NCI-H1092 (cell line): ENCODE data around the gene NUAK1.

Experiments used
- DNase-seq: peaks from one replicate; lab custom pipeline; 2025; lab: John Stamatoyannopoulos, UW

The NUAK1 gene

DNA sequence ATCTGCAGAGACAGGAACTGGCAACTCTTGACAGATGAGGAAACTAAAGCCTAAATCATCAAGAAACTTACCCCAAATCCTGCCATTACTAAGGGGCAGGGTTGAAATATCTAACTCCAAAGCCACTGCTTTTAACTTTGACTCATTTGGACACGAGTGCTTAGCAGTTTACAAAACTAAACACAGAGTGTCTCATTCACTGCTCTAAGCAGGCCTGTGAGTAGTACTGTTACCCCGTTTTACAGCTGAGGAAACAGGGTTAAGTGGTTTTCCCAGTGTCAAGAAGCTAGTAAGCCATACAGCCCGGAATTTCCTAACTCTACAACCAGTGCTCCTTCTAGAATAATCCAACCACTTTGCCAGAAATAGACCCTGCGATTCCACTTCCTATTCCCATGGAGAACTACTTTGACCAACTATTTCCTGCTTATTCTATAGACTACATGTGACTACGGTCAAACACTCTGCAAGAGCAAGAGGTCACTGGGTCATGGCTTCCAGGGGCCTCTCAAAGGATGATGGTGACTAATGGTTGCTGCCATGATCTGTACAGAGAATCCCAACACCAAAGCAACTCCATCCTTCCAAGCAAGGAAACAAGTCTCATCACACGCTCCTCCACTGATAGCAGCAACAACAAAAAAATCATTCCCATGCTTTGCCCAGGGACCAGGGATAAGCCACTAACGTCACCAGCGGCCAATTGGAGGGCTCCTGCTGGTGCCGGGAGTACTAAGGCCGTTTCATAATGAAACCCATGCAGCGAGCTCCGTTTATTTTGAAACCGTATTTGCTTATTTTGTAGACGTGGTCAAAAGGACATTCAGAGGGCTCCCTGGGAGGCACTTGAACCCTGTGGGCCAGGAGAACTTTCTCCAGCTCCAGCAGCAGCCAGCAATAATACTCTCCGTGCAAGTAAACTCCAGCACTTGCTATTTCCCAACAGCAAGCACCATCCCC, 56.3 kb downstream of the NUAK1 start:
- DNase-seq: no peak

DNA sequence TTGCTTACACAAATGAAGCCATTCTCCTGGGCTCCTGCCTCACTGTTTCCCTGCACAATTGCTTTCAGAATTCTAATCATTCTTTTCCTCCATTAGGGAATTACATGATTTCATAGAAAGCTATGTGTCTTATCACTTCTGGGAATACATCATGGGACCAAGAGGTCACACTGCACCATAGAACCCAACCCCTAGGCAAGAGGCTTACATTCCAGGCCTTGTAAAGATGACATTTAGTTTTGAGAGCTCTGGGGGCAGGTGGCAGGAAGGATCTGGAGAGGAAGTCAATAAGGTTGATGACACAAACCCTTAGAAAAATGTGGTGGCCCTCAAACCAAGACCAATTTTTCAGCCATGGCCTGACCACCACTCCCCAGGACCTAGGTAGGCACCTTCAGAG, 57.1 kb downstream of the NUAK1 start:
- DNase-seq: no peak

- no peak for DNase-seq
Measured at GRCh38 chr12:106080791-106081170, 58.0 kb downstream of the NUAK1 start.

DNA sequence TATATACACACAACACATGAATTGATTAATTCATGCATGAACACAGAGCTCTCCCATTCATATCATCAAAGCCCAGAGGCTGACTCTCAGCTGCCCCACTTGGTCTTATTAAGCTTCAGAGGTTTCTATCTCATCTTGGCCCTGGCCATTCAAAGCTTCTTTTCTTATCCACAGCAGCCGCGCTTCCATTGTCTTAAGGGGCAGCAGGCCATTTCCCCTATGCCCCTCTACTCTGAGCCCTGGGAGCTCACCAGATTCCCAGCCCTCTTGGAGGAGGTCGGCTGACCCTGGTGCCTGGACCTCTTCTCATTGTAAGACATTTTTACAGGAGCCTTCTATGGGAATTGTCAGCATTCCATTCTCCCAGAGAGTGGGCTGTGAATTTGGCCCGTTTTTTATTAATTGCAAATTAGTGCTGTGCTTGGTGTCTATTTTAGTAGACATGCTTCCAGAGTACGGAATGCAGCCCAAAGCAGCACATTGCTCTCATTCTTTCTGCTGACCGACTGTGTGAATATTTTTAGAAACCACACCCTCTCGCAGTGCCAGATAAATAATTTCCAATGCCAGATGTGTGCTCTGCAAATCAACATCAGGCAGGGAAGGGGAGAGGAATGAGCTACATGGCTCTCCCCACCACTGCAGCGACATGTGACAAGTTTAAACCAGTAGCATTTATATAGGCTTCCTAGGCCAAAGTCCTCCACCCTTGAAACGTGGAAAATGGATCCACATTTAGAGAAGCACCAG, 58.5 kb downstream of the NUAK1 start:
- no peak for DNase-seq

DNA sequence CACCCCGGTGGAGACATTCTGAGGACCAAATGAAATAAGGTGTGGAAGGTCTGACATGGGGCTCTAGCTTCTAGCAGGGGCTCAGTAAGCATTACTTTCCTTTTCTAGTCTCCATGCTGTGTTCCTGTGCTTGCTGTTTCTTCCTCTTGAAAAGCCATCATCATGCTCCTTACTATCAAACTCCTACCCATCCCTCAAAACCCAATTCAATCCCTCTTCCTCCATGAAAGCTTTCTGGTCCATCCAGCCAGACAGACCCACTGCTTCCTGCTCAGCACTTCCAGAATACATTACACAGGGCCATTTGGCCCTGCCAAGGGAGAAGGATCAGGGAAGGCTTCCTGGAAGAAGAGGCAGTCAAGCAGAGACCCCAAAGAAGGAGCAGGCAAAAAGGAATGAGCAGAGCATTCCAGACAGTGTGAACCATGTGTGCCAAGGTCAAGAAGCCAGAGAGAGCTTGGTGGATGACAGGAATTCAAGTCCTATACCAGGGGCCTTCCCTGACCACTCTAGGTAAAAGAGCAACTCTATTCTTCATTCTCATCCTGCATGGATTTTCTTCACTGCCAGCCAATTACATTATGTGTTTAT, 59.5 kb downstream of the NUAK1 start:
- DNase-seq: no peak

DNA sequence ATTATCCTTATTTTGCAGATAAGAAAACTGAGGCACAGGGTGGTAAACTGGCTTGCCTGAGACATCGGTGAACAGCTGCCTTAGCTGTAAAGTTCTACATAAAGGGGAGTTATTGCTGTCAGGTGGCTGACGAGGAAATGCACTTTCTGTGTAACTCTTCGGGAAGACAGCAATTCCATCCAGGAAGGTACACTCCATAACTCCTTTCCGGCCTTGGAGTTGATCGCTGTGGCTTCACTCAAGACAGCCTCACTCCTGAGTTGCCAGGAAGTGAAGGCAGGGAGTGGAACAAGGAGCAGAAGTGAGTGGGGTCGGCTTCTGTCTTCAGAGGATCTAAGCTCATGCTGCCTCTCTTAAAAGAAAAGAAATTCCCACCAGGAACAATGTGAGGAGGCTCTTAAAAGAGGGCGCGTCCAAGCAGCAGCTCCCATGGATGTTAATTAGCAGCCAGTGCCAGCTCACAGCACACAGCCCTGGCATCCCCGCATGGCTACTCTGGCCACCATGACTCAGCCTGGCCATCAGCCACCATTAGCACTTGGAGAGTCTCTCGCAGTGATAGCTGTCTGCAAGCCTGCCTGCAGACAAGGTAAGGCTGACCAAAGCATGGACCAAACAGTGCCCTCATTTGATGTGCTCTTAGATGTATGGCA, 60.3 kb downstream of the NUAK1 start:
- DNase-seq: no peak

DNA sequence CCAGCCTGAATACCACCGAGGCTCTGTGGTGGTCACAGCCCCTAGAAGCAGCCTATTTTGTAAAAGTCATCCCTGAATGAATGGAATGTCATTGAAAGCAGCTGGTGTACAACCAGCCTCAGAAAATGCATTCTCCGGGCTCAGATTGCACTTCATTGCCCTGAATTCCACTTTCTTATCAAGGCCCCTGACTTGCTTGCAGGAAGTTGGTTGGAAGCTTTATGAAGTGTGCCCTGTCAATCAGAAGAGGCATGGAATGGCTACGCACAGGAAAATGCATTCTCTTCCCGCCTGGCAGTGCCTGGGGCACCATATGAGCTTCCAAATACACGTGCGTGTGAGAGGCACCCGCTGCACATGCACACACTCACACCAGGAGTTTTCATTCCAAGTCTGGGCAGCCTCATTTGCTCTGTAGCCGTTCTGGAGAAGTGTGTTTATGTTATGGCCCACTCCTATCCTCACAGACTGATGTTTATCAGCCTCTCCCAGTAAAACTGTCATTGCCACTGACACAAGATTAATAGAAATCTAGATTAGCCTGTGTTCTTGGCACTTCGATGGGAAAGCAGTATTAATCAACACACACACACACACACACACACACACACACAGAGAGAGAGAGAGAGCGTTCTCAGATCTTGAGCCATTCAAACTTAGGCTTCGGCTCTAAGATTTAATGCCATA, 63.9 kb downstream of the NUAK1 start:
- no peak for DNase-seq

DNA sequence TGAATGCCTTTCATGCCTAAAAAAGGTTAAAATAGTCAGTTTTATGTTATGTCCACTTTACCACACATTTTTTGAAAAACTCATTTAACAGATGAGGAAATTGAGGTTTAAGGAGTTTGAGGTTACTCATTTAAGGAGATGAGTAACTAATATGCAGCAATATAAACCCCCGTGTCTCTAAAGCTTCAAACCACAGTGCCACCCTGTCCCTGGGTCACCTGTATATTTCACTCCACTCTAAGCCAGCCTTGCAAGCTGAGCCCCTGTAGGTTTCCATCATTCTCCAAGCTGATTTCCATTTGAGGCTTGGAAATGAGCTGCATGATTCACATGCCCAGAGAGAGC, 64.4 kb downstream of the NUAK1 start:
- no peak for DNase-seq

- DNase-seq: no peak
Measured at GRCh38 chr12:106073179-106073578, 65.6 kb downstream of the NUAK1 start.

DNA sequence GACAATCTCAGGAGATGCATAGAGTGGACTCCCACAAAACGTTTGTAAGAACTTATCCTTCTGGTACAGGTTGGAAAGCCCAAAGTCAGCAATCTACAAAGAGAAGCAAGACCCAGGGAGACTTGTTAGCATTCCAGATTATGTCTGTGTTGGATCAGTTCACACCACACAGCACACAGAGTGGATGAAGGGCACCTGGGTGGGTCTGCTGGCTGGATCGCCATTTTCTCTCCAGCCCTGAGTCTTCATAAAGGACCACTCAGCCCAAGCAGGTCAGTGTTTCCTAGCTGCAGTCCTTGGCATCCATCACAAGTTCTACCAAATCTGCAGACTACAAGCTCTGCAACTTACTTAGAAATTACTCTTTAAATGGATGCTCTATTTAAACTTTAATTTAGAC, 66.0 kb downstream of the NUAK1 start:
- no peak for DNase-seq

DNA sequence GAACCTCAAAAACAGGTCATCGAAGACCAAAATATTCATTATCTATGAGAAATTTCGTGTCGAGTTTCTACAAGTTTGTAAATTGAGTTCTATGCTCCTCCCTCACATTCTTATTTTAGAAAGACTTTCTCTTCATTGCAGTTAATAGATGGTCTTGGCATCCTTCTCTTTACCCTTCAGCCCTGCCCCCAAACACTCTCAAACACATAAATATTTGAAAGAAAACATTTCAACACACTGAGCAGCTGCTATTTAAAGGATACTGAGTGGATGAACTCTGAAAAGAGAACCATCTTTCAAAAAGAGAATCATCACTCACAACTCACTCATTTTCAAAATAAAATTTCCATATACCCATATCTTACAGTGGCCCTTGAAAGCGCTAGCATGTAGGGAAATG, 67.1 kb downstream of the NUAK1 start:
- DNase-seq: no peak

- no peak for DNase-seq
Measured at GRCh38 chr12:106070611-106071010, 68.1 kb downstream of the NUAK1 start.

- no peak for DNase-seq
Measured at GRCh38 chr12:106070147-106070546, 68.6 kb downstream of the NUAK1 start.

DNA sequence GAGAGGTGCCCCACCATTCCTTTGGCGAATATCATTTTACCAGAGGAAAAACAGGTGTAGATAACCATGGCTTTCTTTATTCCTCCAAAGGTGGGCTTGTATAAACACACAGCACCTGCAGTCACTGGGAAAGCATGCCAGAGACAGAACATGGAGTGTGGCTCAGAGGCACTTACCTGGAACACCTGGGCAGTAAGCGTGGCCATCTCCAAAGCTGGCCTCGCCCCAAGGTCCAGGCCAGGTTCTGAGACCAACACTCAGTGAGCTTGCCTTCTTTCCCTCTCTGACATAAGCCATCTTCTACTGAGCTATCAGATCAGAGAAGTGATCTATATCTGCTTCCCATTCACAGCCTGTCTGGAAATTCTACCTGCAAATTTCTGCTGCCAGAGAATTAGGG, 70.5 kb downstream of the NUAK1 start:
- DNase-seq: no peak

DNA sequence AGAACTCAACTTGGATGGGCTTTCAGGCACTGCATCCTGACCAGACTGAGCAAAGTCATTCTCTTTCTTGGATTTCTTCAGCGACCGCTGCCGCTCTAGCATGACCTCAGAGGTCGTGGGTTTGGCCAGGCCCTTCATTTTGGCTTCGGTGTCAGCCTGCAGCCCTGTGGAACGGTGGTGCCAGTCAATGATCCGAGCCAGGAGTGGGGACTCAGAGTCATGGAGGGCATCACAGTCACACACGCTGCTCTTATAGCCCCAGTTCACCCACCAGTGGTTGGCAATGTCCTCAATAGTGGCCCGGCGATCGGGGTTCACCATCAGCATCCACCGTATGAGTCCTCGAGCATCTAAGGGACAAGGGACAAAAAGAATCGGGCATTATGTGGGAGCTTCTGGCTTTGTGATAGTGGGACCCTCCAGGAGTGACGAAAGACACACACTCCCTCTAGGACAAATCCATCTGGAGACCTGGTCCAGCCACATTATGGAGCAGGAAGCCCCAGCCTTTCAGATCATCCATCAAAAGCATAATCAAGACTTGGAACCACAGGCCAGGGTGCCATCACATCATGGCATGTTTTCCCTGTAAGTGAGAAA, 71.0 kb downstream of the NUAK1 start:
- DNase-seq: no peak

- DNase-seq: no peak
Measured at GRCh38 chr12:106066726-106067325, 71.9 kb downstream of the NUAK1 start.

DNA sequence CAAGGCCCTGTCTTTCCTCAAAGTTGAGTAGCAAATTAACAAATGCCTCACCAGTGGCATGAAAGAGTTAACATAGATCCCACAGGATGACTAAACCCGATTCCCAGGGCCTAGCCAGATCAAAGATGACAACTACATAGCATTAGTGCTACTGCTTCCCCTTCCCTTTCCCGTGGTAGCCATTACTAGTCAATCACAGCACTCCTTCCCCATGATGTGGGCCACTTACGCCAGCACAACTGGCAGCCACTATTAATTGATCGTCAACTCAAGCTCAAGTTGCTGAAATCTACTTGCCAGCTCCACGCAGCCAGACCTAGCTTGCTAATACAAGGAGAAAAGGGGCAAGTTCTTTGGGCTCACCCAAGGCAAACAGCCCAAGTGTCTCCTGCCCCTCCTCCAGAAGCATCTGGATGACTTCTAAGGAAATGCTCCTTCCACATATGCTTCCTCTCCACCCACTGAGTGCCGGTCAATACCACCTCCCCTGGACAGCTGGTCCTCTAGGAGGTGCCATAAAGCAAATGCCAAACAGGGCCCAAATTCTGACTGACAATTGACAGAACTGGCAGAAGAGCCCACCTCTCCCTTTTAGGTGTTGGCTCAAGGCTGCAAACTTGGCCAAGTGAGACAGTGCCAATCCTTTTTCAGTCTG, 72.6 kb downstream of the NUAK1 start:
- DNase-seq: no peak

DNA sequence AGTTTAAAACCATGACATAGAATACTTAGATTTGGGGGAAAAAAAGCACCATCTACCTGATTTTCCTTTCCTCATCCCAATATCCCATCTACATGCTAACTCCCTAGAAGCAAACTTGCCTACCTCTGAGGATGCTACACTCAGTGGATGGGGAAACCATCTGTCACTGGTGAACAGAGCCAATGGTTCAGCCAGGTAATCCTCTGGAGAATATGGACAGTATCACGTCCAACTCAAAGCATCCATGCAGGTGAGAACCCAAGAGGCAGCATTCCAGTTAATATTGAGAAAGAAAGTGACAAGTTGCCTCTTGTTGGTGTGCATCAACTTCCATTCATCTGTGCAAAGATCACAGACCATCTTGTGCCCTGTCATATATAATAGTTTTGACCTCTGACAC, 73.2 kb downstream of the NUAK1 start:
- DNase-seq: no peak

DNA sequence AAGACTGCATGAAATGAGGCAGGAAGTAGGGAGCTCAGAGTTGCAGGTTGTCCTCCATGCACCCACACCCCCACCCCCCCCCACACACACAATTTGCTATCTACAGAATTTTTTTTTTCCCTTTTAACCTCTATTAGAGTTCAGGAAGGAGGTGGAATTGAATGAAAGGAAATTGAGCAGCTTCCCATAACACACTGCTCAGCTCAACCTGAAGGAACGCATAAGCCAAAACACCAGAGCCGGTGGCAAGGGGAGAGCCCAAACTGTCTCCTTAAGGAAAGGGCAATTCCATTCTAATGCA, 74.1 kb downstream of the NUAK1 start:
- no peak for DNase-seq

DNA sequence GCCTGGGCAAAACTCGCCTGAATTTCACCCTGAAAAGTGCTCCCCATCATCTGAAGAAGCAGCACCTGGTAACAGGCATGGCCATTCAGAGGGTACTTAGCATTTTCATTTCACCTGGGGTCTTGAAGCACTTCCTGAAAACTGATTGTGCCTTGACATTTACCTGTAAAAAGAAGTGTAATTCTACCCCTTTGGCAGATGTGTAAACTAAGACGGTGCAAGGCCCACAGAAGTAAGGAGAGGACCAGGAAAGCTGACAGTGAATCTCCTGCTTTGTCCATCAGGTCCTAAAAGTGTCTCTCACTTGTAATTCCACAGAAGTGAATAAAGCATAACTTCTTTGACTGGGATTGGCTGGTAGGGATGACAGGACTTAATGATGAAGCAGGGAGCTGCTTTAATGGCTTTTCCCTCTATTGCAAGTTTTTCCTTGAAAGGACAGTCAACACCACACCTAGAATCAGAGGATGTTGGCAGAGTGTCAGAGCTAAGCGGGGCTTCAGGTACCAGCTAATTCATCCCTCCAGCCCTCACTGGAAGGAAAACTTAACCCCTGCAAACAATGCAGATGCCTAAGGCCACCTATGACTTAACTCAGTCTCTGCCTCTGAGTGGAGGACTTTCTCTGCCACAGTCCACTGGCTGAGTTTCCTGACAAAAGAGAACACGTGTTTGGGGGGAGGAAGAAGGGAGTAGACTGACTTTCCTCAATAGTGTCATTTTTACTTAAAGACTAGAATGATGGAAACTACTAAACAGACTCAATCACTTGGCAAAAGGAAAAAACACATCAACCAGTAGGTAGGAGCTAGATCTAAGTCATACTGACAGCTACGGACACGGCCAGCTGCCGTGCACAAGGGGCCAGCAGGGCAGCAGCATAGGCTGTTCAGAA, 74.7 kb downstream of the NUAK1 start:
- DNase-seq: no peak
